ENCODE data around the gene HS3ST3A1. TPM values are rescaled to one million over a fixed set of nuclear protein-coding genes. Genes with fewer than 3 reads are reported as not detected.

The HS3ST3A1 gene
- total RNA-seq, 1 donor from 2014 or later: not detected

DNA sequence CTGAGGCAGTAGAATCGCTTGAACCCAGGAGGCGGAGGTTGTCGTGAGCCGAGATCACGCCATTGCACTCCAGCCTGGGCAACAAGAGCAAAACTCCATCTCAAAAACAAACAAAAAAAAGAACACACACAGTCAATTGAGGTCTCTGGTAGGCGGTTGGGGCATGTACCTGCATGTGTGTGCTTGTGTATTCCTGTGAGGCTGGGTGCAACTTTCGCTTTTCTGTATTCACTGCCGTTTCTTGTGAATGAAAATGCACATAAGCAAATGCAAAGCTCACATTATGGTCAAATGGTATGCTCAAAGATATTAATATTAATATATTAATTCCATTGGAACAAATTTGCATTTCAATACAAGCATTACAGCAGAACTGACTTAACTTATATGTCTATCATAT is 20.9 kb downstream of the HS3ST3A1 start:
- DNase-seq (ENCODE audit: low spot score in 2 of 2): no peak
- no peaks in the 10 kb centered on the region for H3K9me3 ChIP-seq
- no peak overlapping the region for H3K4me3 ChIP-seq
- TF ChIP-seq, protein P1, sequence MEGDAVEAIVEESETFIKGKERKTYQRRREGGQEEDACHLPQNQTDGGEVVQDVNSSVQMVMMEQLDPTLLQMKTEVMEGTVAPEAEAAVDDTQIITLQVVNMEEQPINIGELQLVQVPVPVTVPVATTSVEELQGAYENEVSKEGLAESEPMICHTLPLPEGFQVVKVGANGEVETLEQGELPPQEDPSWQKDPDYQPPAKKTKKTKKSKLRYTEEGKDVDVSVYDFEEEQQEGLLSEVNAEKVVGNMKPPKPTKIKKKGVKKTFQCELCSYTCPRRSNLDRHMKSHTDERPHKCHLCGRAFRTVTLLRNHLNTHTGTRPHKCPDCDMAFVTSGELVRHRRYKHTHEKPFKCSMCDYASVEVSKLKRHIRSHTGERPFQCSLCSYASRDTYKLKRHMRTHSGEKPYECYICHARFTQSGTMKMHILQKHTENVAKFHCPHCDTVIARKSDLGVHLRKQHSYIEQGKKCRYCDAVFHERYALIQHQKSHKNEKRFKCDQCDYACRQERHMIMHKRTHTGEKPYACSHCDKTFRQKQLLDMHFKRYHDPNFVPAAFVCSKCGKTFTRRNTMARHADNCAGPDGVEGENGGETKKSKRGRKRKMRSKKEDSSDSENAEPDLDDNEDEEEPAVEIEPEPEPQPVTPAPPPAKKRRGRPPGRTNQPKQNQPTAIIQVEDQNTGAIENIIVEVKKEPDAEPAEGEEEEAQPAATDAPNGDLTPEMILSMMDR (IDR thresholded peaks at IDR 0.05): no peak
- no peak overlapping the region for H3K27ac ChIP-seq
- H3K4me1 ChIP-seq: no peaks in the 10 kb centered on the region
- H3K36me3 ChIP-seq: no peaks in the 10 kb centered on the region
- intact Hi-C loops (cut with DNase I): no loop called here
- no peaks in the 10 kb centered on the region for H3K27me3 ChIP-seq

DNA sequence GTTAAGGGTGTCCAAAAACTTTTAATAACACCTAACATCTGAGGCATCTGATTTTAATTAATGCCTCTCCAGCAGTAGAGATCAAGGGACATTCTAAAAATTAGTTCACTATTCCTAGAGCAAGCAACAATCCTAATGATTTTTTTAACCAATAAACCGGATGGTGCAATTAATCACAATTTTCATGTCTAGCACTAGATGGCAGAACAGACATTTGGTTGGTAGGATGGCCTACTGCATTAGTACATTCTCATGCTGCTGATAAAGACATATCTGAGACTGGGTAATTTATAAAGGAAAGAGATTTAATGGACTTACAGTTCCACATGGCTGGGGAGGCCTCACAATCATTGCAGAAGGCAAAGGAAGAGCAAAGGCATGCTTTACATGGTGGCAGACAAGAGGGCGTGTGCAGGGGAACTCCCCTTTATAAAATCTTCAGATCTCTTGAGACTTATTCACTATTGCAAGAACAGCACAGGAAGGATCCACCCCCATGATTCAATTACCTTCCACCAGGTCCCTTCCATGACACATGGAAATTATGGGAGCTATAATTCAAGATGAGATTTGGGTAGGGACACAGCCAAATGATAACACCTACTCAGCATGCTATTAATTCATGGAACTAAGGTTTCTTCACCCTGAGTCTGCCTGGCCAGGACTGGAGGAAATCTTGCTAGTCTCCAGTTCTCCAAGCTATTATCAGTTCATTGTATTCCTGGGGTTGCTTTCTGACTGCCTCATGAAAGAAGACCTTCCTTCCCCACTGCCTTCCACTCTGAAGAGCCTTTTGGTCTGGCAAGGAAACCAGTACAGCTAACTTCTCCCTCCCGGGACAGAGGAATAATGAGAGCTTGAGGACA is 24.8 kb downstream of the HS3ST3A1 start:
- H3K9me3 ChIP-seq: no peaks in the 10 kb centered on the region

DNA sequence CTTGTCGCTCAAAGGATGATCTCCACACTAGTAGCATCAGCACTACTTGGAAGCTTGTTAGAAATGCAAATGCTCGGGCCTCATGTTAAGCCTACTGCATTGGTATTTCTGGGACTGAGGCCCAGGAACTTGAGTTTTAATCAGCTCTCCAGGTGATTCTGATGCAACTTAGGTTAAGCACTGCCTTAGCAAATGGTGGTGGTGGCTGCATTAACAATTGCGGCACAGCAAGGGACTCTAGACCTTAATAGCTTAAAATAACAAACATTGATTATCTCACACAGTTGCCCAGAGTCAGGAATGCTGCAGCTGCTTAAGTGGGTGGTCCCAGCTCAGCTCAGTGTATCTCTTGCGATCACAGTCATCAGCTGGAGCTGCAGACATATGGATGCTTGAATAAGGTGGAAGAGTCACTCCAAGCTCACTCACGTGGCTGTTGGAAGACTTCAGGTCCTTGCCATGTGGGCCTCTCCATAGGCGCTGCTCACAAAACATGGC is 25.8 kb downstream of the HS3ST3A1 start:
- intact Hi-C loops (cut with DNase I): no loop called here

More for the DNA sequence above, 24.8 kb downstream of the HS3ST3A1 start:
- H3K27ac ChIP-seq: no peak overlapping the region
- no peak overlapping the region for H3K4me3 ChIP-seq
- no peaks in the 10 kb centered on the region for H3K27me3 ChIP-seq
- H3K36me3 ChIP-seq: no peaks in the 10 kb centered on the region
- TF ChIP-seq, protein P1 (IDR thresholded peaks at IDR 0.05): no peak
- H3K4me1 ChIP-seq: no peaks in the 10 kb centered on the region
- intact Hi-C loops (cut with DNase I): no loop called here
- no peak for DNase-seq (ENCODE audit: low spot score in 2 of 2)

DNA sequence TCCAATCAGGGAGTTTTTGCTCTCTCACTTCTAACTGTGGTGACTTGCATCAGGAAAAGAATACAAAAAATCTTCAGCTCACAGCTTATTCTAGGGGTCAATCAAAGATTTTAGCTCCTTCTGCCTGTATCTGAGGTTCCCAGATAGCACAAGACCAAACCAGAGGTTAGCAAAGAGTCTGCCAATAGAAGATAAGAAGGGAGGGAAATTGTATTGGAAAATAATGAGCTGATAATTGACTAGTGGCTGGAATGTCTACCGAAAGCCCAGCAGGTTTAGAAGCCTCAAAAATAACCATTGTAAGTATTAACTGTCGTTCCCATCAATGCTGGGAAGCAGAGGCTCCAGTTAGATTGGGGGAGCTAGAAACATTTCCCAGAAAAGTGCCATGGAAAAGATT is 26.3 kb downstream of the HS3ST3A1 start:
- TF ChIP-seq, protein P1 (IDR thresholded peaks at IDR 0.05): no peak
- H3K27me3 ChIP-seq: no peaks in the 10 kb centered on the region
- DNase-seq (ENCODE audit: low spot score in 2 of 2): no peak
- intact Hi-C loops (cut with DNase I): no loop called here
- H3K27ac ChIP-seq: no peak overlapping the region
- H3K4me1 ChIP-seq: no peaks in the 10 kb centered on the region
- H3K9me3 ChIP-seq: no peaks in the 10 kb centered on the region
- H3K36me3 ChIP-seq: no peaks in the 10 kb centered on the region
- no peak overlapping the region for H3K4me3 ChIP-seq

More for the DNA sequence above, 25.8 kb downstream of the HS3ST3A1 start:
- H3K27me3 ChIP-seq: no peaks in the 10 kb centered on the region
- no peaks in the 10 kb centered on the region for H3K4me1 ChIP-seq
- TF ChIP-seq, protein P1 (IDR thresholded peaks at IDR 0.05): no peak
- no peak for DNase-seq (ENCODE audit: low spot score in 2 of 2)
- H3K4me3 ChIP-seq: no peak overlapping the region
- H3K36me3 ChIP-seq: no peaks in the 10 kb centered on the region
- H3K9me3 ChIP-seq: no peaks in the 10 kb centered on the region
- H3K27ac ChIP-seq: no peak overlapping the region

DNA sequence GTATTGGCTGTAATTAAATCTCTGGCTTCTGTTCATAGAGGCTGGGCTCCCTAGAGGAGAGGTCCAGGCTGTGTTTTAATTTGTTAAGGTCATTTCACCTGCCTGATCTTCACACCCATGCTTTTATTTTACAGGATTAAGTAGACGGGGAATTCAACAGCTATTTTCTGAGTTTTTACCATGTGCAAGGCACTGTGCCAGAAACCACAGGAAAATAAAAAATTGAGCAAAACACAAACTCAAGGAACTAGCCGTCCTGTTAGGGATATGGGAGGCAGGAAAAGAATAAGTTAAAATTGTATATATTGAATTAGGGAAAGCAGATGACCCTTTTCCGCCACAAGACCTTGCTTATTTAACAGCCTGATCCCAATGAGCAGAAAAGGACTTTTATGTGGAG is 29.1 kb downstream of the HS3ST3A1 start:
- TF ChIP-seq, protein P1 (IDR thresholded peaks at IDR 0.05): no peak
- H3K9me3 ChIP-seq: no peaks in the 10 kb centered on the region
- intact Hi-C loops (cut with DNase I): no loop called here

More for the DNA sequence above, 29.1 kb downstream of the HS3ST3A1 start:
- H3K27me3 ChIP-seq: no peaks in the 10 kb centered on the region
- DNase-seq (ENCODE audit: low spot score in 2 of 2): no peak
- no peak overlapping the region for H3K4me3 ChIP-seq
- no peak overlapping the region for H3K27ac ChIP-seq
- no peaks in the 10 kb centered on the region for H3K4me1 ChIP-seq
- H3K36me3 ChIP-seq: no peaks in the 10 kb centered on the region

Data from ascending aorta (tissue), 2 donors.